Measurements from ENCODE around the gene ROBO2.

DNA sequence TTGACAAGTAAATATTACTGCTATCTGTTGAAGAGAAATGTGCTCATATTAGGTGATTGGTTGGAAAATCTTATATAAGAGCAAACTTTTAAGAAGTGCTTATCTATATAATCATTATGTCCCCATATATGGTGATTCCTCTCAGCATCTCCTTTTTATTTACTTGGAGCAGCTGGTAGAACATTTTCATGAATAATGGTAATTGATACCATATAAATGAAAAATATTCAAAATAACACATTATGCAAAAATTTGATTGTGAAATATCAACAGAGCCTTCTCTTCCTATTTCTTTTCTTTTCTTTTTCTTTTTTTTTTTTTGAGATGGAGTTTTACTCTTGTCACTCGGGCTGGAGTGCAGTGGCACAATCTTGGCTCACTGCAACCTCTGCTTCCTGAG, 56.2 kb downstream of the ROBO2 start:
- no peak for TF ChIP-seq RAD21 (conservative IDR thresholded peaks at IDR 0.05 in 1 of 2, IDR thresholded peaks at IDR 0.05 in 1 of 2)
- no peak for TF ChIP-seq NFE2L2 (conservative IDR thresholded peaks at IDR 0.05; ENCODE audit: low read length)
- TF ChIP-seq FOSL2 (IDR thresholded peaks at IDR 0.05), result no peak
- TF ChIP-seq FOSL2 (CRISPR knock-in tag; IDR thresholded peaks at IDR 0.05), result no peak
- TF ChIP-seq TFCP2L1 (CRISPR knock-in tag; IDR thresholded peaks at IDR 0.05), result no peak
- TF ChIP-seq POLR2A (IDR thresholded peaks at IDR 0.05; ENCODE audit: low read length), result no peak
- TF ChIP-seq, protein P1, sequence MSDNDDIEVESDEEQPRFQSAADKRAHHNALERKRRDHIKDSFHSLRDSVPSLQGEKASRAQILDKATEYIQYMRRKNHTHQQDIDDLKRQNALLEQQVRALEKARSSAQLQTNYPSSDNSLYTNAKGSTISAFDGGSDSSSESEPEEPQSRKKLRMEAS (IDR thresholded peaks at IDR 0.05), result no peak
- TF ChIP-seq GATA3 (IDR thresholded peaks at IDR 0.05; ENCODE audit: borderline replicate concordance), result no peak
